H1 (cell line): Measurements from ENCODE around the gene RADIL. TPM values are rescaled to one million over a fixed set of nuclear protein-coding genes. Genes with fewer than 3 reads are reported as not detected.

ENCODE experiments used
- CBX5 ChIP-seq: fragments of 300-800, 300-1000 bp; sonication (generic); IDR thresholded peaks from 2 replicates; pipeline ENCODE4 v1.7.1; 2016; ENCODE audit warnings: antibody characterized with exemption, low read length, low read depth
- EGR1 ChIP-seq: IDR thresholded peaks from 2 replicates; pipeline ENCODE4 v1.6.1; 2011; ENCODE audit warnings: low read depth, low read length, borderline replicate concordance
- KDM4A ChIP-seq: IDR thresholded peaks from one replicate; pipeline ENCODE4 v1.7.1; 2012; ENCODE audit warnings: low read depth, mild to moderate bottlenecking, moderate library complexity, low read length, inconsistent platforms; ENCODE audit not compliant: severe bottlenecking
- NANOG ChIP-seq: IDR thresholded peaks from 2 replicates; pipeline ENCODE4 v1.6.1; 2011; ENCODE audit warnings: low read length, low read depth, mild to moderate bottlenecking, inconsistent platforms; ENCODE audit not compliant: insufficient read depth, poor library complexity, severe bottlenecking
- RBBP5 ChIP-seq: IDR thresholded peaks from 2 replicates; pipeline ENCODE4 v1.7.1; 2012; ENCODE audit warnings: low read depth, mild to moderate bottlenecking, inconsistent platforms, low read length, moderate library complexity, borderline replicate concordance
- SRF ChIP-seq: IDR thresholded peaks from 2 replicates; pipeline ENCODE4 v1.6.1; 2011; ENCODE audit warnings: mild to moderate bottlenecking, low read depth, low read length, moderate library complexity
- USF2 ChIP-seq: IDR thresholded peaks from 2 replicates; pipeline ENCODE4 v1.6.1; 2011; ENCODE audit warnings: low read length, improper control_type of control experiment
- ZNF274 ChIP-seq: IDR thresholded peaks from 2 replicates; pipeline ENCODE4 v1.7.0; 2012; ENCODE audit warnings: low read length, borderline replicate concordance; ENCODE audit errors: extremely low read depth
- polyA plus RNA-seq, 7 experiments: library from polyadenylated mRNA; depleted of rRNA in 3 of 7; stranded (reverse) in 5 of 7; unstranded in 2 of 7; fragments of >200 nt in 5 of 7; fragments of 200-250 nt in 2 of 7; gene quantifications; 1 replicate in 5 of 7; 2 replicates in 1 of 7; 4 replicates in 1 of 7; pipeline versions ENCODE4 v1.2.1 to v1.2.3, GENCODE V29; 2011 to 2013; ENCODE audit warnings: missing spikeins in 2 of 7, mixed read lengths in 2 of 7
- total RNA-seq: library from RNA; stranded (reverse); fragmentation: NEBNext Ultra II Directional; extraction: Animal tissue kit (Norgen Biotek cat#: 25700); gene quantifications from 2 replicates; pipeline ENCODE4 v1.2.1, GENCODE V29; 2021

RADIL gene
- total and polyA plus RNA-seq, 2 of the 8 experiments (the other 6 are each of a cell fraction or from before 2014, with no cell fraction given) = 5.0 to 5.4 TPM

GRCh38 chr7:4871930-4872675, 11.4 kb downstream of the RADIL start (continued):
- TF ChIP-seq CBX5 = no peak
- no peak for TF ChIP-seq ZNF274
- no peak for TF ChIP-seq SRF
- no peak for TF ChIP-seq NANOG
- TF ChIP-seq USF2 = no peak
- no peak for TF ChIP-seq RBBP5
- no peak for TF ChIP-seq KDM4A
- no peak for TF ChIP-seq EGR1
- TF ChIP-seq, all 59 proteins: peak for 0
